SKM-1 treated with dmso at 0.1 percent for 144 hours (cell line): Measurements from ENCODE around the gene PLSCR5.

Experiments used
- DNase-seq: peaks from one replicate; lab custom pipeline; 2025; ENCODE audit not compliant: unreplicated experiment; lab: John Stamatoyannopoulos, UW

Gene PLSCR5

GRCh38 chr3:146544929-146545528 is 60.1 kb downstream of the PLSCR5 start:
- DNase-seq, result no peak

GRCh38 chr3:146544002-146544928 is 60.9 kb downstream of the PLSCR5 start, which contains the start of gene PLSCR1:
Gene PLSCR1, minus strand, starts transcription at chr3:146544607. Its CDS starts 8,055 bp downstream, at chr3:146536552.
- peak; percentile 95 for DNase-seq

GRCh38 chr3:146543461-146544001 is 61.6 kb downstream of the PLSCR5 start:
- no peak for DNase-seq

GRCh38 chr3:146542978-146543377 is 62.2 kb downstream of the PLSCR5 start:
- DNase-seq, result no peak

- DNase-seq, result peak; percentile 43
These were observed 63.0 kb downstream of the PLSCR5 start for GRCh38 chr3:146542179-146542578.

- DNase-seq, result no peak
These were observed 64.2 kb downstream of the PLSCR5 start for GRCh38 chr3:146540978-146541377.

GRCh38 chr3:146540236-146540635 is 64.9 kb downstream of the PLSCR5 start:
- DNase-seq, result no peak

GRCh38 chr3:146539315-146539714 is 65.8 kb downstream of the PLSCR5 start:
- no peak for DNase-seq

GRCh38 chr3:146537603-146538002 is 67.5 kb downstream of the PLSCR5 start:
- no peak for DNase-seq

- no peak for DNase-seq
These were observed 68.5 kb downstream of the PLSCR5 start for GRCh38 chr3:146536681-146537080.
